Testis (tissue), 2 donors: ENCODE results near the gene ZNF20.

Experiments
- POLR2A ChIP-seq: fragments of 450-650 bp; IDR thresholded peaks from one replicate; pipeline ENCODE4 v1.6.1; 2017; ENCODE audit warnings: antibody characterized with exemption, mild to moderate bottlenecking, moderate library complexity
- TF ChIP-seq, protein P1 (sequence below), 3 experiments: fragments of 450-650 bp in 2 of 3; fragments of 200-600 bp in 1 of 3; sonication (generic) in 1 of 3; IDR thresholded peaks; one replicate each; pipeline ENCODE4 v1.5.1; 2016 to 2019; ENCODE audit warnings: antibody characterized with exemption in 3 of 3, mild to moderate bottlenecking in 2 of 3, moderate library complexity in 1 of 3

GRCh38 chr19:12113121-12113520 is 27.0 kb downstream of the ZNF20 start:
- TF ChIP-seq, protein P1, sequence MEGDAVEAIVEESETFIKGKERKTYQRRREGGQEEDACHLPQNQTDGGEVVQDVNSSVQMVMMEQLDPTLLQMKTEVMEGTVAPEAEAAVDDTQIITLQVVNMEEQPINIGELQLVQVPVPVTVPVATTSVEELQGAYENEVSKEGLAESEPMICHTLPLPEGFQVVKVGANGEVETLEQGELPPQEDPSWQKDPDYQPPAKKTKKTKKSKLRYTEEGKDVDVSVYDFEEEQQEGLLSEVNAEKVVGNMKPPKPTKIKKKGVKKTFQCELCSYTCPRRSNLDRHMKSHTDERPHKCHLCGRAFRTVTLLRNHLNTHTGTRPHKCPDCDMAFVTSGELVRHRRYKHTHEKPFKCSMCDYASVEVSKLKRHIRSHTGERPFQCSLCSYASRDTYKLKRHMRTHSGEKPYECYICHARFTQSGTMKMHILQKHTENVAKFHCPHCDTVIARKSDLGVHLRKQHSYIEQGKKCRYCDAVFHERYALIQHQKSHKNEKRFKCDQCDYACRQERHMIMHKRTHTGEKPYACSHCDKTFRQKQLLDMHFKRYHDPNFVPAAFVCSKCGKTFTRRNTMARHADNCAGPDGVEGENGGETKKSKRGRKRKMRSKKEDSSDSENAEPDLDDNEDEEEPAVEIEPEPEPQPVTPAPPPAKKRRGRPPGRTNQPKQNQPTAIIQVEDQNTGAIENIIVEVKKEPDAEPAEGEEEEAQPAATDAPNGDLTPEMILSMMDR (IDR thresholded peaks at IDR 0.05): no peak
- no peak for TF ChIP-seq POLR2A
